Stimulated activated CD4-positive, alpha-beta T cell treated with anti-CD3 and anti-CD28 coated beads, Interleukin-12 subunit alpha, Interleukin-12 subunit beta, amount 100 ng/mL, for 4 hours (primary cell): ENCODE measurements around the gene KCTD19.

ENCODE experiments used
- DNase-seq: peaks from one replicate; pipeline ENCODE4 v3.0.0-alpha.2; 2020

Gene KCTD19

DNA sequence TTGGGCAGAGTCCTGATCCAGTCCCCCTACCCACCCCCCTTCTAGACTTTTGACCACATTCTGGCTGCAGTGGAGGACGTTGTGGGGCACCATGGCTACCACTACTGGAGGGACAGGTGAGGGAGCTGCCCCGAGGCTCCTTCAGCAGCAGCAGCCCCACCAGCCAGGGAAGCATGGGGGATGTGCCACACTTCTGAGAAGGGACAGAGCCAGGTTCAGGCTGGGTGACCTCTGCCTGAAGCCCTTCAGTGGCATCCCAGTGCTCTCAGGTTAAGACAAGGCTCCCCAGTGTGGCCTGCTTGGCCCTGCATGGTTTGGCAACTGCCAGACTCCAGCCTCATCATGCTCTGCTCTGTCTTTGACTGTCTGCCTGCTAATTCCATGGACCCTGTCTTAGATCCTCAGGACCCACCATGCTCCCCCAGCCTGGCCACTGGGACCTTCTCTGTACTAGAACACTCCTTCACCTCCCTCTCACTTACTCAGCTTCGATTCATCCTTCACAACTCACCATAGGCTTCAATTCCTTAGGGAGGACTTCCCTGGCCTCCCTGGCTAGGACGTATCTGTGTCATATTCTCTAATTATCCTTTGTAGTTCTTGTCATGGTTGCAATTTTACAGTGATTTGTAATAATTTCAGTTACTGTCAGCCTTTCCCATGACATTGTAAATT lies 68.9 kb downstream of the KCTD19 start:
- no peak for DNase-seq

GRCh38 chr16:67256701-67257230 lies 69.8 kb downstream of the KCTD19 start:
- no peak for DNase-seq

DNA sequence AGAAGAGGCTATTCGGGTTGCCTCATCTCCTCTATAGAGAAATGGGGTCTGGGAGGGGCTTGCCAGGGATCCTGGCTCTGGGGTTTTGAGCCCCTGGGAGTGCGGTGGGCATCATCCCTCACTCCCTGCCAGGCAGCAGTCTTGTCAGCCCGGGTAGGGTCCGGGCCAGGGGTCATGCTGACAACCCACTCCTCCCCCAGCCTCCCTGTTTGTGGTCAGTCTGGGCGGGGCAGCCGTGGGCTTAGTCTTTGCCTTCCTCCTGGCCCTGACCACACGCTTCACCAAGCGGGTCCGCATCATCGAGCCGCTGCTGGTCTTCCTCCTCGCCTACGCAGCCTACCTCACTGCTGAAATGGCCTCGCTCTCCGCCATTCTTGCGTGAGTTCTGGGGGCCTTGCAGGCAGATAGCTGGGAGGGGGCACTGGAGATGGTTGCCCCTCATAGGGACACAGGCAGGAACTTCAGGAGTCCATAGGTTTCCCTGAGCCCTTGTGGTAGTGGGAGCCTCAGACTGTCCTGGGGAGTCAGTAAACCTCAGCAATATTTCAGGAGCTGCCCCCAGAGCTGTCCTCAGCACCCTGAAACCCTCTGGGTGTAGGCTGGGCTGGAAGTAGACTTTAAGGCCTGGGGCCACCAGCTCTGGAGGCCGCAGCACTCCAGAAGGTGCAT lies 70.9 kb downstream of the KCTD19 start:
- DNase-seq = no peak

DNA sequence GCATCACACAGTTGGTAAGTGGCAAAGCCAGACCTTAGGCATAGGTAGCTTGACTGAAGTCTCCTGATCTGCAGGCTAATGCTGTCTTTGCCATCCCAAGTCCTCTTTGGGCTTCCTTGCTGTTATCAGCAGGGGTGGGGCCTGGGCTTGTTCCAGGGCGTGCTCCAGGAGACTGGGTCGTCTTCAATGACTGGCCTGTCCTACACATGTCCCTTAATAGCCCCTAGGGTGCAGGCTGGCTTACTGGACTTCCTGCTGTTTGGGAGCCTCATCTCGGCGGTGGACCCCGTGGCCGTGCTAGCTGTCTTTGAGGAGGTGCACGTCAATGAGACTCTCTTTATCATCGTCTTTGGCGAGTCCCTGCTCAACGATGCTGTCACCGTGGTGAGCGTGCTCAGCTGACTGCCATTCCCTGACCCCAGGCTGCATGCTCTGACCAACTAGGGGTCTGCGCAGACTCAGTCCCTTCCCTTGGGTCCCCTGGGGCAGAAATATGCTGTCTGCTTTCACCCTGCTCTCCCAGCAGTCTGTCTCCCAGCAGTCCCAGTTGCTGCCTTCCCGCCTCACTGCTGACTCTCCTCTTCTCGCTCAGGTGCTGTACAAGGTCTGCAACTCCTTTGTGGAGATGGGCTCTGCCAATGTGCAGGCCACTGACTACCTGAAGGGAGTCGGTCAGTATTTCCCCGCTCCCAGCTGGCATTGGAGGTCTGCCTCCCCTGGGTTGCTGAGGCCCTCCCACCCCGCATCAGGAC lies 71.6 kb downstream of the KCTD19 start:
- DNase-seq = no peak

GRCh38 chr16:67252609-67253497 lies 73.7 kb downstream of the KCTD19 start:
- no peak for DNase-seq

DNA sequence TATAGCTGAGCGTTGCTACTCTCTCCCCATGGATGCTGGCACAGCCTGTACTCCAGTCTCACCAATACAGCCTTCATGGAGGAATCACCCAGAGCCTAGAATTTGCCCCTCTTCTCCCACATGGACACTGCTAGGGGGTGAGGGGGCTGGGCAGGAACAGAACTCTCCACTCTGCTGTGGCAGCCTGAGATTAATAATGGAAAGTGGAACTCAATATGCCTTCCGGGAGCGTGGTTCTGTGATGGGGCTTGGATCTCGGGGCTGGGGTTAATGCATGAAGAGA lies 76.6 kb downstream of the KCTD19 start:
- DNase-seq = no peak

GRCh38 chr16:67249178-67250044 lies 77.1 kb downstream of the KCTD19 start:
- no peak for DNase-seq

GRCh38 chr16:67248401-67249177 lies 78.0 kb downstream of the KCTD19 start, which contains the start of gene SLC9A5:
Gene SLC9A5, plus strand, starts transcription at chr16:67248979. Its CDS starts 36 bp downstream, at chr16:67249015.
- peak; percentile 34 for DNase-seq

DNA sequence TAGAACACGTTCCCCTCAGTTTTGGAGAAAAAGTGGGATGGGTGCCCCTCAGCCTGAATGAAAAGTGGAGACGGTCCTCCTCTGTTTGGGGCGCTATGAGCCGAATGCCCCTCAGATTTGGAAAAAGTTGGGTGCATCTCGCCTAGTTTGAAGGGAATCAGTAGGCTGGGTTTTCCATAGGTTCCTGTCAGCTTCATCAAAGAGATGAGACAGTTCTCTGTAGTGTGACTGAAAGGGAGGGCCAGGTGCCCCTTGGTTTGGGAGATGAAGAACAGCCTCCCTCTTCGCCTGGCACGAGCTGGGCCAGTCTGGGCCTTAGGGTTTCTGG lies 78.5 kb downstream of the KCTD19 start:
- DNase-seq = no peak

DNA sequence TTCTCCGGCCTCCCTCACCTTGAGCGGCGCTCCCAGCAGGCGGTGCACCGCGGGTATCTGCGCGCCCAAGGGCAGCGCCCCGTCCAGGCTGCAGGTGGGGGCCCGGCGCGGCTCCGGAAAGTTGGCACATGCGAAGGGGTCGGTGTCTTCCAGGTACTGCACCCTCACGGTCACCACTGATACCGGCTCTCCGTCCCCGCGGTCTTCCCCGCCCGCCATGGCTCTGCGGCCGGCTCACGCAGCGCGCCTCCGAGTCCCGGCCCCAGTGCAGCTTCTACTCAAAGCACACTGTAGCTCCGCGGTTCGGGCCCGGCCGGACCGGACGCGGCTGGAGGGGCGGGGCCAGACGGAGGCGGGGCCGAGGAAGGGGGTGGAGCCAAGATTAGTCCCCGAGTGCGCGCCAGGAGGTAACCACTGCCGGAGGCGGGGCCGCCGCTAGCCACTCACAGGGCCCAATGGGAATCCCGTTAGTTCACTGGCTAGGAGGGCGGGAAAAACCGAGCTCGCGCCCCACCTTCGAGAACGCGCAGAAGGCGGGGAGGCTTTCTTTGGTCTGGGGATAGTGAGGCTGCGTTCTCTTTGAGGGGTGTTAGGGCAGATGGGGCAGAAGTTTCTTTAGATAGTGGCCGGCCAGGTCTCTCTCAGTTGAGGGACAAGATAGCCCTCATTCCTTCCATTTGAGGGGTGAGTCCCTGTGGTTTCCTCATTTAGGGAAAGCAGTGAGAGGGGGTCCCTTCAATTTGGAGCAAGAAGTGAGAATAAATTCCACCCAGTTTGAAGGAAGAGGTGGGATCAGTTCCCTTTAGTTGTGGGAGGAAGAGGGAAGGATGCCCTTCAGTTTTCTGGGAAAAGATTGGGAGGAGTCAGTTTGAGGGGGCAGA lies 79.1 kb downstream of the KCTD19 start, which contains the start of gene FHOD1:
FHOD1 (minus strand) TSS at position 290 of the 881 bp plus-strand sequence; CDS start at position 219, 71 bp downstream.
- DNase-seq = peak; percentile 98

DNA sequence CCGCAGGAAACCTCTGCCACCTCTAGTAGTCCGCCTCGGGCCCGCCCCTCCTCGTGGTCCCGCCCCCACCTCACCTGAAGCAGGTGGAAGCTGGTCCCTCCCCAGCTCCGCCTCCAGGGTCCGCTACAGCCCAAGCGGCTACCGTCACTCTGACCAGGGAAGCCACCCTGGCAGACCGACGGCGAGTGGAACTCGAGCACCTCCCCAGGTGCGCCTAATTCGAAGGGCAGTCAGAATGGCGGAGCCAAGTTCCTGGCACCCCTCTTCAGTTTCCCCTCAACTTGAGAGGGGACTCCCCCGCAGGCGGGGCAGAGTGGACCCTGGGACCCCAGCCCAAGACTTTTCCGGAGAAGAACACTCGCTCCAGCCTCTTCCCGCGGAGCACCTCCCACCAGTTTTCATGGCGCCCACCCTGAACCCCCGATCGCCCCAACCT lies 79.8 kb downstream of the KCTD19 start:
- DNase-seq = peak; percentile 51

DNA sequence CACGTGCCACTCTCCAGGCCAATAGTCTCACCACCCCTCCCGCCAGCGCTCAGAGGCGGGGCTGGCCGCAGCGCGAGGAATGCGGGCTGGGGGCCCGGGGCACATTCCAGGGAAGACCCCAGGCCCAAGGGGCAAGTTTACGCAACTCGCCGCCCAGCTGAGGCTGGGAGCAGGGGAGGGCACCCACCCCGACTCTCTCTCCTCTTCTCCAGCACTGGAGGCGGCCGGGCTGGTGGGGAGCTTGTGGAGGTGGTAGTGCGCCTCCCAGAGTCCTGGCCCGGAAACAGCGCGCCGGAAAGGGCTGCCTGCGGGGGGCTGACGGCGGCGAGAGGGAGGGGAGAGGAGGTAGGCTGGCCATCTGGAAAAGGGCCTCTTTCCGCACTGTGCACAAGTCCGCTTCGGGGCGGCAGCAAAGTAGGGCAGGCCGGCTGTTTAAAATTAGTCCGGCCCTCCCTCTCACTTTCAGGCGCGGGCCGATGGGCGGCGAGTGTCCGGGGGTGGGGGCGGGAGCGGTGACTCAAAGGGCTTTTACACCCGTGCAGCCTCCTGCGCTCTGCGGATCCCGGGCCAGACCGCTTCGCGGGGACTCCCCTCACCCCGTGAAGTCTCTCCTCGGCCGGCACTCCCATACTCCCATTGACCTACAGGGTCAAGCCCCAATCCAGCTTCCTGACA lies 80.3 kb downstream of the KCTD19 start:
- peak; percentile 44 for DNase-seq

DNA sequence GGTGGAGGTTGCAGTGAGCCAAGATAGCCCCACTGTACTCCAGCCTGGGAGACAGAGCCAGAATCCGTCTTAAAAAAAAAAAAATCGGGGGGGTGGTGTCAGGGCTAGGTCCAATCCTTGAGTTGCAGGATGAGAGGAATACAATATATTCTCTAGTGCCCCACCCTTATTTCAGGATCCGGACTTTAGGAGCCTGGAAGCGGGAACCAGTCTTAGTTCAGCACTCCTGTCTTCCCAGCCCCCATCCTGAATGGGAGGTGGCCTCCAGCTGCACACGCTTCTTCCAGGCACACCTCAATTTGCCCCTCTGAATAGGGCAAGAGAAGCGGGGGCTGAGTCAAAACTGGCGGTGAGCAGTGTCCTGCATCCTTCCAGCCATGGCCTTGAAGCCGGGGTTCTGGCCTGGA lies 80.9 kb downstream of the KCTD19 start:
- DNase-seq = no peak

DNA sequence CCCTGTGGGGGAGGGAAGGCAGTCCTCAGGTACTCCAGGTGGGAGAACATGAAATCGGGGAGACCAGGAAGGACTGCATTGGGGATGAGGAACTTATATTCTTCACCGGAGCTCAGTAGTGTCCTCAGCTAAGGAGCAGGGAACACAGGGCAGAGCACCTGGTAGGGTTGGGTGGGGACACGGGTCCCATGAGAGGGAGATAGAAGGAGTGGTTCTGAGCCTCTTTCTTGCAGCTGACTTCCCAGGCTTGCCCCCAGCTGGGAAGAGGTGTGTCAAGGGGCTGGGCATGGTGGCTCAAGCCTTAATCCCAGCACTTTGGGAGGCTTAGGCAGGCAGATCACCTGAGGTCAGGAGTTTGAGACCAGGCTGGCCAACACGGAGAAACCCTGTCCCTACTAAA lies 81.4 kb downstream of the KCTD19 start:
- no peak for DNase-seq

GRCh38 chr16:67244387-67245185 lies 82.0 kb downstream of the KCTD19 start:
- peak; percentile 67 for DNase-seq

DNA sequence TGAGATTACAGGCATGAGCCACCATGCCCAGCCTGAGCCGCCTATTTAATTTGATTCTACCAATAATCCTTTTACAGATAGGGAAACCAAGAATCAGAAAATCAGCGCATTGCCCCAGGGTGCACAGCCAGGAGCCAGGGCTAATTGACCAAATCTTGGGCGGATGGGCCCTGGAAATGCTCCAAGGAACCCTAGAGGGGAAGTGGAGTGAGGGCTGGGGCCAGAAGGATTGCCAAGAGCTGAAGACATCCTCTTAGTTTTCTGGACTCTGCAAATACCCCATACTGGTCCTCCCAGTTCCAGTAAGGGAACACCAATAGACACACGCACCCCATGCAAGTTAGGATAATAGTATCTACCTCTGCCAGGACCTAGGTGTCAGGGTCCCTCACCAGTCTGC lies 83.1 kb downstream of the KCTD19 start:
- no peak for DNase-seq

GRCh38 chr16:67242138-67242730 lies 84.3 kb downstream of the KCTD19 start:
- no peak for DNase-seq
